ENCODE data around the gene KIF25.

KIF25 gene

DNA sequence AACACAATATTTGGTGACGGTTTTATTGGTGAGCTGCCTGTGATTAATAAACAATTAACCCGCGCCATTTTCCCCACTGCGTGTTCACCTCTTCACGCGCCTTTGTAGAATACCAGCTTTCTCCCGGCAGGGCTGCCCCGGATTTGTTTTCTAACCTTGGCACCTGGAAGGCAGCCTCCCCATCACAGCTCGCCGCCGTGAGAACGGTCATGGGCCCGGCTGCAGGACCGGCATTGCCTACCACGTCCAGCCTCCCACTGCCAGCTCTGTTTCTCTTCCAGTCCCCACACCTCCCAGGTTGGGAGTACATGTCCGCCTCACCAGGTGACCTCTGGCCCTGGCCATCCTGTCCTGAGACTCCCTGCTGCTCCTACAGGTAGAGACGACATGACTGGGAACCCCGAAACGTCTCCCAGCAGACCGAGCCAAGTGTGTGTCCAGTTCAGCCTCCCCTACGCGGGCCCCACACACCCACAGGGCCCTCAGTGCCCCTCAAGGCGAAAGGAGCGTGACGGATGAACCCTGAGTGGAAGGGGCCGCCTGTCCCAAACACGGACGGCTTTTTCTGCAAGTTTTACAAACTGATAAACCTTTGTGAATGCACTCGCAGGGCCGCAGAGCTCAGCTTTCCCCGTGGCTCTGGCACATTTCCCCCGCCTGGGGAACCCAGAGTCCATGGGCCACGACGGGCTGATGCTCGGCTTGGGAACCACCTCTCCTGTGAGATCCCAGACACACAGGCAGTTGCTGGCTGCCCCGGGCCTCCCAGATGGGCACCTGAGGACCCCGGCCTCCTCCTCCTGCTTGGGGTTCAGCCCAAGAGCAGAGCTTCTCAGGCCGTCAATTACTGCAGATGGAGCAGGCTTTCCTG, 55.9 kb downstream of the KIF25 start:
- DNase-seq = no peak

- DNase-seq = no peak
These were observed 56.5 kb downstream of the KIF25 start for GRCh38 chr6:168053957-168054471.

DNA sequence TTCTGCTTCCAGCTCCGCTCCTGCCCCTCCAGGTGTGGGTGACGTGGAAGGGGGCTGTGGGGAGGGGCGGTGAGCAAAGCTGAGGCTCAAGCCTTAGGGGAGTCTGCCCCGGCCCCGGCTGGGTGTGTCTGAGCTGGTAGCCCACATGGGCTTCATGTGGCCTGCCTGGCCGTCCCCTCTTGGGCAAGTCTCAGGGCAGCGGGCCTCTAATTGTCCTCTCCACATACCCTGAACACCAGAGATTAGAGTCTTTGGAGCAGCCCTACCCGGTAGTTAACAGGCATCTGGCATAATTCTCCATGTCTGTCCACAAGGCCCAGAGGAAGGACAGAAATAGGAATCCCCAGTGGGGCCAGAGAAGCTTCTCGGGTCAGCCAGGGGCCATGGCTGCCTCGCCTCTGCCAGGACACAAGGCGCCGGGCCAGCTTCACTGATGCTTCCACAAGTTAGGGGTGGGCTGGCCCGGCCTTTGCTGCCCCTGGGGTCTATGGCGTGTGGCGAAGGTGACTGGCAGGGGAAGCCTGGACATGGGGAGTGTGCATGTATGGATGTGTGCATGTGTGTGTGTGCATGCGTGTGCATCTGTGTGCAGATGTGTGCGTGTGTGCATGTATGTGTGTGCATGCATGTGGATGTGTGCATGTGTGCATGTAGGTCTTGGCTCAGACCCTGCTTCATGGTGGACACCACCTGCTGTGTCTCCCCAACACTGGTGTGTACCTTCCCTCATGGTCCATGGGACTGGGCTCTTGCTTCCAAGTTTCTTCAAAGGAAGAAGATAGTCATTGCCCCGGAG, 57.5 kb downstream of the KIF25 start:
- no peak for DNase-seq

DNA sequence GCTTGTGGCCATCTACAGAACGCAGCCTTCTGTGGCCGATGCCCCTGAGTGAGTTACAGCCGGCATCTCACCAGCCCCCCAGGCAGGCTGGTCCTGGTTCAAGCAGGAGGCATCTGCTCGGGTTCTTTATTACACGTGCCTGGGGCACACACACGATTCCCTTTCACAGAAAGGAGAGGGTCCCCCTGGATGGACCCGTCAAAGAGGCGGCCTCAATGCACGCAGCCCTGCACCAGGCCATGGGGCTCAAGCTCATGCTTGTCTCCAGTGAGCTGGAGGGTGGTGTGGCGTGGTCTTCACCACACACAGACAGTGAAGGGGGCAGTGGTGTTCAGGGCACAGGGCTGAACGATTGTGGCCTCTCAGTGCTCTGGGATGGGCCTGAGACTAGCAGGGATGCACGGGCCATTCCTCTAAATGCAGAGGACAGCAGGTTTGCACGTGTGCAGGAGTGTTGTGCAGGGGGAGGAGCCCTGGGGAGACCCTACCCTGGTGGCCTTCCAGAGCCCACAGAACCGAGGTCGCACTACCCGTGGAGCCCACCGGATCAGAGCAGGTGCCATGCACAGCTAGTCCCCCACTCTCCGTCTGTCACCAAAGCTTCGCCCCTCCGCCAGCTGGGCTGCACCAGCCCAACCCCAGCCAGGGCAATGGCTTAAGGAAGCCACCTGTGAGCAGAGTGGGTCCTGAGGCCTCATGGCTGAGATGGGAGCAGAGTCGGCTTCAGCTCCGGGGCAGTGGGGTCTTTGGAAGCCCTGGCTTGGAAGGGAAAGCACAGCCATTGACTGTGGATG, 58.4 kb downstream of the KIF25 start:
- no peak for DNase-seq

DNA sequence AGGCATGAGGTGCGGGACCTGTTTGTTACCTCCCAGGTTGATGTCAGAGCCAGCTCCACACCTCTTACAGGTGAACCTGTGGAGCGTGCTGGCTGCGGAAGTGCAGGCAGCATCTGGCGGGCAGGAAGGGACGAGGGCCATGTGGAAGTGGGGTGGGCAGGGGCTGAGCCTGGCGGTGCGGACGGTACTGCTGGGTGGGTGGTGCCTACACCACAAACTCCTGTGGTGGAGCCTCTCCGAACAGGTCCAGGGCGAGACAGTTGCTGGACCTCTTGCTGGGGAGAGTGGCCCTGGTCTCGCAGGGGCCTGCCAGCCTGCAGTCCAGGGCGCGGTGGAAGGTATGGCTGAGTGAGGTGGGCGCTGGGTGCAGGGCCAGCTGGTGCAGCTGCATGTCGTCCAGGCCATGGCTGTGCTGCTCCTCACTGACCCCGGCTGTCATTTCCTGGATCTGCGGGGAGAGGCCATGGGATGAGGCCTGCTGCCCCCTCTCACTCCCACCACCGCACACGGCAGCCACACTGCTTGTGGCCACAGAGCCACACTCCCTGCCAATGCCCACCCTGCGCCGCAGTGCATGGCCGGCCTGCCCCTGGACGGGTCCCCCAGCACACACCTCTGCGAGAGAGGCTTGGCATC, 59.5 kb downstream of the KIF25 start:
- DNase-seq = no peak

DNA sequence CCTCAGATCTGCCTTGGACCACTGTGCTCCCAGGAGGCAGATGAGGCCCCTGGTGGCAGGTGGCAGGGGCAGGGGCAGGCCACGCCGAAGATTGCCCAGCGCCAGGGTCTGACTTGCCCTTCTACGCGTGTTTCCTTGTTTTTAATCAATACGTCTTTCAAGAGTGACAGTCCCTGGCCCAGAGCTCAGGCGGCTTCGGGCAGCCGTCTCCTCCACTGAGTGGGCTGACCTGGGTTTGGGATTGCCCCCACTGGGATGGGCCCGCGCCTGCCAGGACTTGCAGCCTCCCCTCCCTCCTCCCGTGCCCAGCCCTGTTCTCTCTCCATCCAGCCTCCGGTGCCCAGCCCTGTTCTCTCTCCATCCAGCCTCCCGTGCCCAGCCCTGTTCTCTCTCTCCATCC, 60.4 kb downstream of the KIF25 start:
- no peak for DNase-seq

GRCh38 chr6:168058691-168059551, 61.5 kb downstream of the KIF25 start:
- DNase-seq = no peak

DNA sequence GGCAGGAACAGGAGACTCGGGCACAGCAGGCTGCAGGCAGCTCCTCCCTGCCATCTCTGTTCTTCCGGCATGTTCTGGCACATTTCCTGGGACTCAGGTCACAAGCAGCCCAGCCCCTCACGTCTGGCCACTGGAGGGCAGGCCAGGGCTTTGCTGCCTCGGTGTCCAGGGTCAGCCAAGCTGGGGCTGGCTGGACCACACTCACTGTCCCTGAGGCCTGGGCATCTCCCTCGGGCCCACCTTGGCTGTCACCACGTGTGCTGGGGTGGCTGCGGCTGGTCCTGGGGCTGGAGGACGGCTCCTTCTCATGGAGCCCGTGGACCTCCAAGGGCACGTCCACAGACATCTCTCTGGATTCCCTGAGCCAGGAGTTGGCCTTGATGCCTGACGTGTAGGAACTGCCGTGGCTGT, 63.1 kb downstream of the KIF25 start:
- no peak for DNase-seq

DNA sequence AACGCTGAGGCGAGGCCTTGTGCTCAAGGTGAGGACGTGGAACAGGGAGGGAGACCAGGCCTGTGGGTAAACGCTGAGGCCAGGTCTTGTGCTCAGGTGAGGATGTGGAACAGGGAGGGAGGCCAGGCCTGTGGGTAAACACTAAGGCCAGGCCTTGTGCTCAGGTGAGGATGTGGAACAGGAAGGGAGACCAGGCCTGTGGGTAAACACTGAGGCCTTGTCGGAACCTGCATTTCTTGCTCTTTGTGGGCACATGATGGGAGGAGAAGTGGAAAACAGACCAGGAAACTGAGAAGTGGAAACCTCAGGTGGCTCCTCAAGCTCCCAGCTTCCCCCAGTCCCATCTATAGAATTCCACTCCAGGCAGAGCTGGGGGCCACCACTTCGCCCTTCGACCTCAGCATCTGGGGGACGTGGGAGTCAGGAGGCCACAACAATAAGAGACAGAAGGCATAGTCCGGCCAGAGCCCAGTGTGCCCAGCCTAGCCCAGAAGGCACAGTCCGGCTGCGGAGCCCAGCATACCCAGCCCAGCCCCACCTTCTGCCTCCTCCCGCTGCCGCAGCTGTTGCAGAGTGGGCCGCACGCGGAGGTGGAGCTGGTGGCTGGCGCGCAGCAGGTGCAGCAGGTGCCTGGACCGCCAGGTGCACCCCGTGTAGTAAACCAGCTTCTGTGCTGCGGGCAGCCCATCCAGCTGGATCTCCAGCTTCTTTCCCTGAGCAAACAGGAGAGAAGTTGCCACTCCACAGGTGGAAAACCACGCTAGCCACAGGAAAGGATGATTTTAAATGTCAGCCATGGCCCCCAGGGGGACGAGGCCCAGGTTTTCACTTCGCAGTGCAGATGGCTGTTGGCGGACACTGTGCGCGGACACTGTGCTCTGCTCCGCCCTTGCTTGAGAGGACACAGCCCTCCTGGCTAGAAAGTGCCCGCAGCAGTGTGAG, 64.1 kb downstream of the KIF25 start:
- DNase-seq = no peak

DNA sequence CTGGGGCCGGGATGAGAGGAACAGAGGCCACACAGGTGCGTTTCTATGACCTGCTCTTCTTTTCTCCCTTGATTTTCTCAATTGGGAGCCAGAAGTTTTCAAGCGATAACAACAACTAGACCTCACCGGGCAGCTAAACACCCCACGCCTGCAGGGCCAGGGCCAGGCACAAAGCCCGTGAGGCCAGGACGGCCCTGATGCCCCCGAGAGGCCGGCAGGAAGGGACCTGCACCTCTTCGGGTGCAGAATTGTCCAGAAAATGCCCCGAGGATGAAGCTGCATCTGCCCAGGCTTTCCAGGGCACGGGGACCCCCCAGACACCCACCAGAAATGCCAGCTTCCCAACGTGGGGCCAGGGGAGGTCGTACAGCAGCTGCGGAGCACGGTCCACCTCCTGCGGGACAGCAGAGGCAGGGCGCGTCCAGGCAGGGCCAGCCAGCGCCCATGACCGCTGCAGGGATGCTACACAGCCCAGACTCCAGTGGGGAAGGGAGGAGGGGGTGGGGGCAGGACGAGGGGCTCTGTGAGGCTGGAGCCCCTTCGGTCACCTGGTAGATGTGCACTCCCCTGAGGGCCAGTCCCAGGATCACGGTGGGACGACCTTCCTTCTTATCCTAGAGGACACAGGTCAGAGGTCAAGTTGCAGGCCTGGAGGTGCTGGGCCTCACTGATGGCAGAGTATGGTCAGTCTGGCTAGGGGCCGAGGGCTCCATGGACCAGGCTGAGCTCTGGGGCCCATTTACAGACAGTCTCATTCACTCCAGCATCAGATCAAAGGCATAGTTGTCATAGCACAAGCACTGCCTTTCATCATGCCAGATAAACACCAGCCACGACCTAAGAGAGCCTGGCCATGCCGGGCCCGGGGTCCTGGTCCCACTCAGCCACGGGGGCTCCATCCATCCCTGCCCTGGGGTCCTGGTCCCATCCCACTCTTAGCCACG, 65.1 kb downstream of the KIF25 start:
- no peak for DNase-seq

GRCh38 chr6:168063431-168063830, 66.0 kb downstream of the KIF25 start:
- DNase-seq = no peak

DNA sequence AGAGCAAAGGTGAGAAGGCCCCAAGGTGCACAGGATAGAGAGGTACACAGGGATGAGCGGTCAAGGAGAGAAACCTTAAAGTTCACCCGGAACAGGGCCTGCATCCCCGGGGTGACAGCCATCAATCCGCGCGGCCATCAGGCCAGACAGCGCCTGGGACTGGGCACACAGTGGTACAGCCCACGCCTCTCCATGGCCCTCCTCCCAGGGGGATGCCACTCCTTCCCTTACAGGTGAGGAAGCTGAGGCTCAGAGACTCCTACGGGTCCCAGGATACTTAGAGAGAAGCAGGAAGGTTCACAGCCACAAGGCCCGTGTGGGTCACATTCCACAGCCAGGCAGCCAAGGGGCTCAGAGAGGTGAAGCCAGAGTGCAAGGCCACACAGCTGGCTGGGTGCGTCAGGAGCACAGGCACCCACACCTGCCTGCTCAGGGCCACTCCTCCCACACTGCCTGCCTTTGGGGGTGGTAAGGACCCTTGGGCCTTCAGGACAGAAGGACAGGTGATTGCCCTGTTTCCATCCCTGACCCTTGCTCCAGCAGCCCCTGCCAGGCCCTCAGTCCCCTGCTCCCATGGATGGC, 66.8 kb downstream of the KIF25 start:
- DNase-seq = no peak

DNA sequence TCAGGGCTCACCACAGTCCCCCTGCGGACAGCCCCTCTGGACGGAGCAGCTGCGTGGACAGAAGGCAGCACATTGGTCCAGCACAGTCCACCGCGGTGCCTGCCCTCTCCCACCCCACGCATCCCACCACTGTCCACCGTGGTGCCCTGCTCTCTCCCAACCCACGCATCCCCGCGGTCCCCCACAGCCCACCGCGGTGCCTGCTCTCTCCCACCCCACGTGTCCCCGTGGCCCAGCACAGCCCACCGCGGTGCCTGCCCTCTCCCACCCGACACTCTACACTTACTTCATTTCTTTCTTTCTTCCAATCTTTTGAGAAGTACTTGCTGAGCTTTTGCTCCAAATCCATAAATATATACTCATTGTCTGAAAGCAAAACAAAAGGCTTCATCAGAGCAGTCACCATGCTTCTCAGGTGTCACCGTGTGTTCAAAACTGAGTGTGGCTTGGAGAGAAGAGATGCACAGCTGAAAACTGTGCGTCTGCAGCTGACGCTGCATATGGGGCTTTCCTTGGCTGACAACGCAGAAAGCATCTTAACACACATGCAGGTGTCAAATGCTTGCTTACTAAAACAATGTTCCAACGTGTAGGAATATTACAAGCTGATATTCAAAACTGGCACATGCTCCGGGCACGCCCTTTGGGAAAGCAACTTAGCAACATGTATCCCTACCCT, 69.7 kb downstream of the KIF25 start:
- no peak for DNase-seq

DNA sequence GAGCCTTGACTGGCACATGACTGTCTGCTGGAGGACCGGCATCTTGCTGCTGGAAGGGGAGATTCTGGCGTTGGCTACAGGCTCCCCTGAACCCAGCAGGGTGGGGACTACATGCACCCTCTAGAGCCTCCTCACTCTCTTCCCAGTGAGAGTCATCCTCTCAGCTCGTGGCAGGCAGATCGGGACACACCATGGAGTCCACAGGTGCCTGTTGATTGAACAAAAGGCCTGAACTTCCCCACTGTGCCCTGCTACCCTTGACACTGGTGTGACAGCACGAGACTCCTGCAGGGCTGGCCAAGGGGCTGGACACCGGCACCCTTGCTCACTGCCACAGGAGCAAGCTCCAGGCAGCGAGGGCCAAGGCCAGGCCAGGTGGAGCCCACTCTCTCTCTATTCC, 73.3 kb downstream of the KIF25 start:
- no peak for DNase-seq

GRCh38 chr6:168071620-168072019, 74.1 kb downstream of the KIF25 start:
- no peak for DNase-seq

- no peak for DNase-seq
These were observed 74.8 kb downstream of the KIF25 start for GRCh38 chr6:168072261-168072660.

DNA sequence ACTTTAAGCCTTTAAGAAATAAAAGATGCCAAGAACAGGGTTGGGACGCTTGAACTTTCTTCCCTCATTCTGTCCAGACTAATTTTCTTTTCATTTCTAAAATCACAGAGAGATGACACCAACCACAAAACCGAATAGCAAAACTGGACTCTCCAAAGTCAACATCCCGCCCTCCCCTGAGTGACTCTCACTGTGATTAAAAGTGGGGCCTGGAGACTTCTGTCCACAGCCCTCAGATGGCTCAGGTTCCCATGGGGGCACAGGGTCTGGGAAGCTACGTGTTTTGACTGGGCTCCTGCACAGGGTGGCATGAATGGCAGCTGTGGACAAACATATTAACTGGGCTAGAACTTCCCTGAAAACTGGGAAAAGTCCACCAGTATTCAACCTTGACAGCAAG, 75.3 kb downstream of the KIF25 start:
- DNase-seq = no peak

Data from CD4-positive, alpha-beta T cell treated with Interleukin-21 for 1 hour (primary cell).